SW 1271 (cell line): ENCODE results near the gene STON2.

Source experiments
- DNase-seq, 2 experiments: peaks; one replicate each; lab custom pipeline; 2025; lab: John Stamatoyannopoulos, UW

The STON2 gene

GRCh38 chr14:81301813-81302212 is 98.3 kb downstream of the STON2 start:
- DNase-seq: no peak

GRCh38 chr14:81301371-81301770 is 98.8 kb downstream of the STON2 start:
- DNase-seq: no peak

- no peak for DNase-seq
Measured at GRCh38 chr14:81298911-81299310, 101.2 kb downstream of the STON2 start.

GRCh38 chr14:81298122-81298521 is 102.0 kb downstream of the STON2 start:
- DNase-seq: no peak

- DNase-seq: no peak
Measured at GRCh38 chr14:81295958-81296923, 103.9 kb downstream of the STON2 start.

- no peak for DNase-seq
Measured at GRCh38 chr14:81289516-81289915, 110.6 kb downstream of the STON2 start.

- DNase-seq: no peak
Measured at GRCh38 chr14:81286574-81287370, 113.4 kb downstream of the STON2 start.

GRCh38 chr14:81285245-81285644 is 114.9 kb downstream of the STON2 start:
- no peak for DNase-seq

- DNase-seq: no peak
Measured at GRCh38 chr14:81281332-81281731, 118.8 kb downstream of the STON2 start.

GRCh38 chr14:81280136-81280791 is 119.9 kb downstream of the STON2 start:
- no peak for DNase-seq

- DNase-seq: no peak
Measured at GRCh38 chr14:81277096-81277495, 123.0 kb downstream of the STON2 start.

GRCh38 chr14:81276073-81277069 is 123.8 kb downstream of the STON2 start:
- no peak for DNase-seq

GRCh38 chr14:81275305-81276072 is 124.6 kb downstream of the STON2 start:
- DNase-seq: no peak

- no peak for DNase-seq
Measured at GRCh38 chr14:81273961-81274575, 126.1 kb downstream of the STON2 start.

- DNase-seq: no peak
Measured at GRCh38 chr14:81273521-81273920, 126.6 kb downstream of the STON2 start.

- no peak for DNase-seq
Measured at GRCh38 chr14:81272317-81272716, 127.8 kb downstream of the STON2 start.

- DNase-seq: no peak
Measured at GRCh38 chr14:81269979-81270375, 130.1 kb downstream of the STON2 start.

- DNase-seq: peak in 1 of 2 experiments; percentile 63
Measured at GRCh38 chr14:81269100-81269978, 130.8 kb downstream of the STON2 start.

- no peak for DNase-seq
Measured at GRCh38 chr14:81268016-81268416, 132.1 kb downstream of the STON2 start.
